CD4-positive, alpha-beta T cell treated with Interleukin-2 at 100 ng/mL for 4 hours (primary cell): ENCODE measurements around the gene LDAH.
"Not testable (repeated sequence)": the region's sequence is repeated elsewhere in the genome, so short reads cannot be mapped to it uniquely, and the experiment has no call there.

ENCODE experiments used
- DNase-seq: peaks from one replicate; pipeline ENCODE4 v3.0.0-alpha.2; 2020; ENCODE audit warnings: low spot score

Gene LDAH

GRCh38 chr2:20822535-20823490 lies at the start of gene LDAH:
Gene LDAH (minus strand): TSS chr2:20823101. CDS start chr2:20801463, 21,638 bp downstream.
- peak; percentile 79 for DNase-seq

DNA sequence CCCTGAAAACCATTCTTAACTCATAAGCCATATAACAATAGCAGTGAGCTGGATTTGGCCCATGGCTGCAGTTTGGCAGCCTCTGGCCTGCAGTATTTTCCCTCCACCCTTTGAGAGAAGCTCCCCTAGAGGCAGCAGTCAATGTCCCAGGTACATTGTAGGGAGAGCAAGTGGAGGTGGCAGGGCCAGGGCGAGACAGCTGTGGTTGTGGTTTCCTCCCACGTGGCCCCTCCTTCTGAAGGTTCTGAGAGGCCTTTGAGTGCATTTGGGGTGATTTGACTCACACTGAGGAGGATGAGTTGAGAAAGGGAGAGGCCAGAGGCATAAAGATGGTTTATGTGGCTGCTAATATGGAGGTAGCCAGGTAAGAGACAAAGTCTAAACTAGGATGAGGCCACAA lies 45.5 kb upstream of the LDAH start:
- DNase-seq: peak; percentile 21

- no peak for DNase-seq
Measured at GRCh38 chr2:20862850-20863249, 39.9 kb upstream of the LDAH start.

DNA sequence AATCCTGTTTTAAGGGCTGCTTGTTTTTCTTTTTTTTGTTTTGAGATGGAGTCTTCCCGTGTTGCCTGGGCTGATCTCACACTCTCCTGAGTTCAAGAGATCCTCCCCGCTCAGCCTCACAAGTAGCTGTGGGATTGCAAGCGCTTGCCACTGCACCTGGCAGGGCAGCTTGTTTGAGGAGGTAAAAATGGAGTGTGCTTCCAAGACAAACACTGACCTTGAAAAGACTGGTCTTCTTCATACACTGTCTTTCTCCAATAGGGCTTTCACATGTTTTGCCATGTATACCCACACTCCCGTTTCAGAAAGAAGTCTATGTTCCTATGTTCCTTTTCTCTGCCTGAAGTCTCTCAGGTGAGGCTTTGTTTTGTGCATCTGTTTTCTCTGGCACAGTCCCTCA lies 32.6 kb upstream of the LDAH start:
- no peak for DNase-seq

- no peak for DNase-seq
Measured at GRCh38 chr2:20852670-20853069, 29.8 kb upstream of the LDAH start.

DNA sequence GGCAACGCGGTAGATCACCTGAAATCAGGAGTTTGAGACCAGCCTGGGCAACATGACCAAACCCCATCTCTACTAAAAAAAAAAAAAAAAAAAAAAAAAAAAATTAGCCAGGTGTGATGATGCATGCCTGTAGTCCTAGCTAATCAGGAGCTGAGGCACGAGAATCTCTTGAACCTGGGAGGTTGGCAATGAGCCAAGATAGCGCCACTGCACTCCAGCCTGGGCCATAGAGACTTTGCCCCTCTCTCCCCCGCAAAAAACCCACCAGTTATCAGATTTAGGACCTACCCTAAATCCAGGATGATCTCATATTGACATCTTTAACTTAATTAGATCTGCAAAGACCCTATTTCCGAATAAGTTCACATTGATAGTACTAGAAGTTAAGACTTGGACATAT lies 29.2 kb upstream of the LDAH start:
- DNase-seq: no peak

DNA sequence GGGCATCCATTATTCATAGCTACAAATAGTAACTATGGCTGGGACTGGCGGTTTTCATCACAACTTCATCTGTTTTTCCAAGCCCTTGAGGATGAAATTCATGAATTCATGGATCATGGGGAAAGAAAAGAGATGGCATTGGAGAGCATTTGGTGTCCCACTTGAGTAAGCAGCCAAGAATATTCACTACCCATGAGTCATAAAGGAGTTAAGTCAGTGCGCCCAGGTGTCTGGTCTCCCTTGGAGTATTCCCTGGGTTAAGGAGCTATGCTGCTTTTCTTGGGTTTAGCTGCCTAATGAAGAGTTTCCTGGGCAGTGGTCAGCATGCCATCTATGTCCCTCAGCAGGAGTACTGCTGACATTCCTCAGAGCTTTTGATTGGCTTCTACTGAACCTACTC lies 21.3 kb upstream of the LDAH start:
- DNase-seq: no peak

- DNase-seq: no peak
Measured at GRCh38 chr2:20839052-20839451, 16.2 kb upstream of the LDAH start.

GRCh38 chr2:20838016-20838415 lies 15.1 kb upstream of the LDAH start:
- DNase-seq: no peak

DNA sequence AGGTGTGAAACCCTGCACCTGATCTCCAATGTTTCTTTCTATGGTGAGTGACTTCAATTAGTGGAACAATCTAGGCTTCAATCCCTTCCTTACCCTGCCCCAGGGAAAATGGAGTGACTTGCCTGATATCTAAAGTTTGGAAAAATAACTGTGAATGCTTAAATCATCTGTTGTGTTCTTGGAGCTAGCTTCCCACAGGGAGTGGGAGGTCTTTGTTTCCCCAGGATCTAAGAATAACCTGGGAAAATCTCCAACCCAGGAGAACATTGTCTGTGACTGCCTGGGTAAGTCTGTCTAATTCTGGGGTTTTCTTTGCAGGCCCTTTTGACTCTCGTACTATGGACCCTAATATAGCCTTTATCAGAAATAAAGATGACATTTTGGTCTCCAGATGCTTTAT lies 13.6 kb upstream of the LDAH start:
- no peak for DNase-seq

DNA sequence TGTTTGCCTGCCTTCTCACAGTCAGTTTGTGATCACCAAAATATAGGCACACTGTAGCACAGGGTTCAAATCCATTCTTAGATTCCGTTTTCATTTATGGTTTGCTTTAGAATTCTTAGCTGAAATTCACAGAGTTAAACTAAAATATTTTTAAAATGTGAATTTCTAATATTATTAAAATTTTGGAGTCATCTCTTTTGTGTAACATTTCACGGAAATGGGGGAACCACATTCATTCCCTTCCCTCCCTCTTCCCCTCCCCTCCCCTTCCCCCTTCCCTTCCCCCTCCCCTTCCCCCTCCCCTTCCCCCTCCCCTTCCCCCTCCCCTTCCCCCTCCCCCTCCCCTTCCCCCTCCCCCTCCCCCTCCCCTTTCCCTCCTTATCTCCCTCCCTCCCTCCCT lies 11.4 kb upstream of the LDAH start:
- no peak for DNase-seq

- DNase-seq: no peak
Measured at GRCh38 chr2:20832606-20833005, 9.7 kb upstream of the LDAH start.

- DNase-seq: no peak
Measured at GRCh38 chr2:20829861-20830260, 7.0 kb upstream of the LDAH start.

- DNase-seq: no peak
Measured at GRCh38 chr2:20823917-20824316, 1.0 kb upstream of the LDAH start.

DNA sequence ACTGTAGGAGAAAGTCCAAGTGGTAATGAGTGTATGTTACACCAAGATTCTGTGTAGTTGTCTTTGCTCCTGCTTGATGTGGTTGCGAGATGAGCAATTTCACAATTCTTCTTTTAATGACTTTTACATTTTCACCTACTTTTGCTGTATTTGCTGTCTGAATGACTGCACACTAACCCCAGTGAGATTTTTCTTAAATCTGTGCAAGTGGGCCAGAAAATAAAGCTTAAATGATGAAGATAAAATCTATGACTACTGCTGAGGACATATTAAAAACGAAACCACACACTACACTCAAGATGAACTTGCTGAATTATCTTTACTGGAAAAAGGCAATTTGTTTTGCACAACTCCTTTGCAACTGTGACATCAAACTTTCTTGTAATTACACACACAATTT lies 4.1 kb downstream of the LDAH start:
- DNase-seq: no peak

DNA sequence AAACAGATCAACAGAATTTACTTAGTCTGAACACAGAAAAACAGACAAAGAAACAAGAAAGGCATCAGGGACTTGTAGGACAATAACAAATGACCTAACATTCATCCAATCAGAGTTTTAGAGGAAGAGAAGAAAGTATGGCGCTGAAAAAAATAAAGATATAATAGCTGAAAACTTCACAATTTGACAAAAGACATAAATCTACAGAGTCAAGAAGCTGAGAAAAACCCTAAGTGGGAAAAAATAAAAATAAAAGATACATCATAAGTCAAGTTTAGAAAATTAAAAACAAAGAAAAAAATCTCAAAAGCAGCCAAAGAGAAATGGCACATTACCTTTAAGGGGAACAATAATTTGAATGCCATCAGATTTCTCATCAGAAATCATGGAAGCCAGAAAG lies 7.7 kb downstream of the LDAH start:
- no peak for DNase-seq

DNA sequence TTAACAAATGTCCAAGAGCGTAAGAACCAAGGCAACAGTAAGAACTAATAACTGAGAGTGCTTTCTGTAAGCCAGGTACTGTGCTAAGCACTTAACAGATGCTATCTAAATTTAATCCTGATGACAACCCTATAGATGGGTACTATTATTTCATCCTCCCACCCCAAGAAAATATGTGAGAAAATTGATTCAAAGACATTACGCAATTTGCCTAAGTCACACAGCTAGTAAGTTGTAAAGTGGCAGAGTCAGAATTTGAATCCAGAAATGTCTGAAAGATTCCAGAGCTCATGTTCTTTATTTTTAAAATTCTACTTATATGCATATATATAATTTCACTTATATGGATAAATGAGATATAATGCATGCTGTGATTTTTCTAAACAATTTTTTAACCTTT lies 10.1 kb downstream of the LDAH start:
- no peak for DNase-seq

GRCh38 chr2:20806286-20806685 lies 16.6 kb downstream of the LDAH start:
- DNase-seq: no peak

- no peak for DNase-seq
Measured at GRCh38 chr2:20803974-20804373, 18.9 kb downstream of the LDAH start.

DNA sequence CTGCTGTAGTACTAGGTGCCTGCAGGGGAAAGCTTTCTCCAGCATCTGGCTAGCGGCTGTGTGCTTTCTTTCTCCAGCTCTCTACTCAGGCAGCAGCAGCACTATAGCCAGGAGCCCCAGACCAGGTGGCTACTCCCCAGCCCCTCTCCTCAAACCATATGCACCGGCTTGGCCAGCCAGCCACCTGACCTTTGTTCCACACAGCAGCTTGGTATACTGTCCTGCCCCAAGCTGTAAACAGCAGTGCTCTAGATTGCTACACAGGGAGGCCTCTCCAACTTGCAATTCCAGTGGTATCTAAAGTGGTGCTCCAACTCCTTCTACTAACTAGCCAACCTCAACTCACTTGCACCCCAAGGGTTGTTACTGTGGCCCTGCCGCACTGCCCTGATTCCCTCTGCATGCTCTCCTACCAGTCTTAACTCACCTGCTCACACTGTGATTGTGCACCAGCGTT lies 19.6 kb downstream of the LDAH start:
- DNase-seq: no peak

DNA sequence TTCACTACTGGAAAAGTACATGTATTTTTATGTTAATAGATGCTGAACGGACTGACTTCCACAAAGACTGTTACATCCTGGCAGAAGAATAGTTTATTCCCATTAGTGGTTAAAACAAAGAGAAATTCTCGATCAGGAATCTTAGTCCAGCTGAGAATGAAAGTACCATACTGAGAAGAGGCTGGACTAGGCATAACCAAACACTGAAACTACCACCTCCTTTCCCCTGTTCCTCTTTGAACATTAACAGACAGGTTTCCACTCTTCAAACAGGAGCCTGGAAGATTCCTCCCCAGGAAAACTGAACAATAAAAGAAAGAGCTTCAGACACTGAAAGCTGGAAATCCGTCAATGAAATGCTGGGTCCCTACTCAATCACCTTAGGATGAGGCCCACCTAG lies 25.8 kb downstream of the LDAH start:
- DNase-seq: no peak

GRCh38 chr2:20796374-20796791 lies 26.5 kb downstream of the LDAH start:
- DNase-seq: no peak

DNA sequence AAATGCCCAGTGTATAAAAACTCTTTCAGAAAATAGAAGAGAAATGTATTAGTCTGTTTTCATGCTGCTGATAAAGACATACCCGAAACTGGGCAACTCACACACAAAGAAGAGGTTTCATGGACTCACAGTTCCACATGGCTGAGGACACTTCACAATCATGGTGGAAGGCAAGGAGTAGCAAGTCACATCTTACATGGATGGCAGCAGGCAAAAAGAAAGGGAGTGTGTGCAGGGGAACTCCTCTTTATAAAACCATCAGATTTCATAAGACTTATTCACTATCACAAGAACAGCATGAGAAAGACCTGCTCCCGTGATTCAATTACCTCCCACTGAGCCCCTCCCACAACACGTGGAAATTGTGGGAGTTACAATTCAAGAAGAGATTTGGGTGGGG lies 29.0 kb downstream of the LDAH start:
- DNase-seq: not testable (repeated sequence)
